Measurements from ENCODE around the gene MELTF.

GRCh38 chr3:196968233-196969133 is 61.1 kb downstream of the MELTF start, which contains the start of gene PIGZ:
- TF ChIP-seq CTCF (IDR thresholded peaks at IDR 0.05) (no peak), POLR2A (IDR thresholded peaks at IDR 0.05) (no peak)

All from uterus (tissue), 2 donors.